Dedifferentiated amniotic fluid mesenchymal stem cell (primary cell): Measurements from ENCODE around the gene LRRFIP1.
A peak's percentile ranks its signal among the peaks of the same experiment; 100 is the strongest.

Experiments used
- DNase-seq: peaks from one replicate; pipeline ENCODE4 v3.0.0-alpha.2; 2016; ENCODE audit errors: extremely low spot score

LRRFIP1 gene

GRCh38 chr2:237701859-237702390 lies 74.5 kb downstream of the LRRFIP1 start:
- DNase-seq: no peak

GRCh38 chr2:237702441-237703391 lies 75.3 kb downstream of the LRRFIP1 start:
- DNase-seq: no peak

- DNase-seq: peak; percentile 50
Measured at GRCh38 chr2:237704501-237705434, 77.4 kb downstream of the LRRFIP1 start.

GRCh38 chr2:237706257-237706656 lies 78.9 kb downstream of the LRRFIP1 start:
- no peak for DNase-seq

- no peak for DNase-seq
Measured at GRCh38 chr2:237708065-237708398, 80.6 kb downstream of the LRRFIP1 start.

GRCh38 chr2:237708491-237708890 lies 81.1 kb downstream of the LRRFIP1 start:
- DNase-seq: no peak

- no peak for DNase-seq
Measured at GRCh38 chr2:237708961-237709360, 81.6 kb downstream of the LRRFIP1 start.

- DNase-seq: no peak
Measured at GRCh38 chr2:237711458-237712150, 84.2 kb downstream of the LRRFIP1 start.

- no peak for DNase-seq
Measured at GRCh38 chr2:237712477-237713377, 85.3 kb downstream of the LRRFIP1 start.

- no peak for DNase-seq
Measured at GRCh38 chr2:237714690-237715458, 87.5 kb downstream of the LRRFIP1 start.

GRCh38 chr2:237715459-237715947 lies 88.1 kb downstream of the LRRFIP1 start:
- DNase-seq: no peak

- DNase-seq: no peak
Measured at GRCh38 chr2:237716011-237716410, 88.6 kb downstream of the LRRFIP1 start.

GRCh38 chr2:237717366-237718276 lies 90.2 kb downstream of the LRRFIP1 start:
- no peak for DNase-seq

GRCh38 chr2:237718277-237718634 lies 90.9 kb downstream of the LRRFIP1 start:
- no peak for DNase-seq

GRCh38 chr2:237720444-237720843 lies 93.1 kb downstream of the LRRFIP1 start:
- DNase-seq: no peak

GRCh38 chr2:237720957-237721356 lies 93.6 kb downstream of the LRRFIP1 start:
- DNase-seq: peak; percentile 42

GRCh38 chr2:237721458-237721857 lies 94.1 kb downstream of the LRRFIP1 start:
- no peak for DNase-seq

GRCh38 chr2:237722616-237723015 lies 95.2 kb downstream of the LRRFIP1 start:
- DNase-seq: no peak

GRCh38 chr2:237723023-237723422 lies 95.6 kb downstream of the LRRFIP1 start:
- no peak for DNase-seq
